Measurements from ENCODE around the gene WDR46.

WDR46 gene

GRCh38 chr6:33317669-33318425 lies 28.8 kb upstream of the WDR46 start, which contains the start of gene ZBTB22:
Gene ZBTB22 (minus strand): TSS chr6:33317744. CDS start chr6:33316916, 828 bp downstream.
- TF ChIP-seq, protein P1, sequence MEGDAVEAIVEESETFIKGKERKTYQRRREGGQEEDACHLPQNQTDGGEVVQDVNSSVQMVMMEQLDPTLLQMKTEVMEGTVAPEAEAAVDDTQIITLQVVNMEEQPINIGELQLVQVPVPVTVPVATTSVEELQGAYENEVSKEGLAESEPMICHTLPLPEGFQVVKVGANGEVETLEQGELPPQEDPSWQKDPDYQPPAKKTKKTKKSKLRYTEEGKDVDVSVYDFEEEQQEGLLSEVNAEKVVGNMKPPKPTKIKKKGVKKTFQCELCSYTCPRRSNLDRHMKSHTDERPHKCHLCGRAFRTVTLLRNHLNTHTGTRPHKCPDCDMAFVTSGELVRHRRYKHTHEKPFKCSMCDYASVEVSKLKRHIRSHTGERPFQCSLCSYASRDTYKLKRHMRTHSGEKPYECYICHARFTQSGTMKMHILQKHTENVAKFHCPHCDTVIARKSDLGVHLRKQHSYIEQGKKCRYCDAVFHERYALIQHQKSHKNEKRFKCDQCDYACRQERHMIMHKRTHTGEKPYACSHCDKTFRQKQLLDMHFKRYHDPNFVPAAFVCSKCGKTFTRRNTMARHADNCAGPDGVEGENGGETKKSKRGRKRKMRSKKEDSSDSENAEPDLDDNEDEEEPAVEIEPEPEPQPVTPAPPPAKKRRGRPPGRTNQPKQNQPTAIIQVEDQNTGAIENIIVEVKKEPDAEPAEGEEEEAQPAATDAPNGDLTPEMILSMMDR (IDR thresholded peaks at IDR 0.05; ENCODE audit: low read length, missing control alignments) = no peak
- DNase-seq (ENCODE audit: low read depth) = peak; percentile 99

GRCh38 chr6:33317419-33317668 lies 28.3 kb upstream of the WDR46 start:
- TF ChIP-seq, protein P1 (IDR thresholded peaks at IDR 0.05; ENCODE audit: low read length, missing control alignments) = no peak
- H3K4me3 ChIP-seq (replicated peaks; ENCODE audit: low read depth, low read length) = peak overlapping the region; percentile 56
- DNase-seq (ENCODE audit: low read depth) = no peak

More at GRCh38 chr6:33317669-33318425, 28.8 kb upstream of the WDR46 start, which contains the start of gene ZBTB22:
- H3K4me3 ChIP-seq (replicated peaks; ENCODE audit: low read depth, low read length) = peak within 1 kb of the TSS; percentile 56

- DNase-seq (ENCODE audit: low read depth) = no peak
- TF ChIP-seq, protein P1 (IDR thresholded peaks at IDR 0.05; ENCODE audit: low read length, missing control alignments) = no peak
- peak overlapping the region; percentile 56 for H3K4me3 ChIP-seq (replicated peaks; ENCODE audit: low read depth, low read length)
These were observed 27.8 kb upstream of the WDR46 start for GRCh38 chr6:33316603-33317418.

GRCh38 chr6:33315793-33316602 lies 27.0 kb upstream of the WDR46 start:
- TF ChIP-seq, protein P1 (IDR thresholded peaks at IDR 0.05; ENCODE audit: low read length, missing control alignments) = no peak
- DNase-seq (ENCODE audit: low read depth) = no peak
- H3K4me3 ChIP-seq (replicated peaks; ENCODE audit: low read depth, low read length) = no peak overlapping the region

DNA sequence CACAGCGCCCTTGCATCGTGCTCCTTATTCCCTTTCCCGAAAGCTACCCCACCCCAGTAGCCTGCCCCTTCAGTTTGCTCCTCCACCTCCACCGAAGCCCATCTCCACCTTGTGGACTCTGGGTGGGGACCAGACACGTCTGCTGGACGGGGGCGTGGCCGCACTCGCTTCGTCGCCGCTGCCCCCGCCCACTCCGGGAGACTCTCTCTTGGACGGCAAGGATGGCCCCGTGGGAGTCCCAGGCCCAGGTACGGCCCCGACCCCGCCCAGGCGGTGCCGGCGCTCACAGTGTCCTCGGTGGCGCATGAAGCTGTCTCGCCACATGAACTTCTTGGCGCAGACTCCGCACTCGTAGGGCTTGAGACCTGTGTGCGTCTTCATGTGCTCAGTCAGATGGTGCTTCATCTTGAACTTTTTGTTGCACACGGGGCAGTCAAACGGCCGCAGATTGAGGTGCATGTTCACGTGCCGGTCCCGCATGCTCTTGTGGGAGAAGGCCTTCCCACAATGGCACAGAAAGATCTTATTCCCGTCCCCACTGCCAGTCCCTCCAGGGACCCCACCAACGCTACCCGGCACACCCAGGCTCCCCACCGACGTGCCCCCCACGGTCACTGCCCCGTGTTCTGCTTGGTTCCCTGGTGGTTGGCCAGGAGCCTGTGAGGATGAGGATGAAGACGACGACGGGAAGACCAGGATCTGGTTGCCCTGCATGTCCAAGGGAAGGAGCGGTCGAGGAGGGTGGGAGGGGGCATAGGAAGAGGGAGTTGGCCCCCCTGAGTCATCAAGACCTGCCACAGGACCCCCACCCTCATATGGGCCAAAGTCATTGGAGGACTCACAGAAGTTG lies 26.1 kb upstream of the WDR46 start:
- TF ChIP-seq, protein P1 (IDR thresholded peaks at IDR 0.05; ENCODE audit: low read length, missing control alignments) = no peak
- DNase-seq (ENCODE audit: low read depth) = no peak
- peak overlapping the region; percentile 92 for H3K4me3 ChIP-seq (replicated peaks; ENCODE audit: low read depth, low read length)

DNA sequence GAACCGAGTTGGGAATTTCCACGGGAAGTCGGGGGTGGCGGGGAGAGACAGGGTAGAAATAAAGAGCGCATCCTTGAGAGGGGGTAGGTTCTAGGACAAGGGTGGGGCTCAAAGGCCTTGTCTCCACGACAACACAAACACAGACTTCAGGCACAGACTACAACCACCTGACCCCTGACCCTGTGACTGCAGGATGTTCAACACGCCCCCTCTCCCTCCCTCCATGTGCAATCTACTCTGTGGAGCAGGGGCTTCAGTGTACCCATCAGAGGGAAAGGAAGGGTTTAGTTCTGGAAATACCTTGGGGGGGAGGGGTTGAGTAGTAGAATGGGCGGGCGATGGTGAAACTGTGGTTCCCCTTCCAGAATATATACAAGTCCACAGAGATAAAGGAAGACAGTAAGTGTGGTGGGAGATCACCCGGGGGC lies 25.5 kb upstream of the WDR46 start:
- TF ChIP-seq, protein P1 (IDR thresholded peaks at IDR 0.05; ENCODE audit: low read length, missing control alignments) = no peak
- DNase-seq (ENCODE audit: low read depth) = peak; percentile 91
- peak overlapping the region; percentile 92 for H3K4me3 ChIP-seq (replicated peaks; ENCODE audit: low read depth, low read length)

All from fibroblast of pulmonary artery (primary cell).